Thyroid gland (tissue), 4 donors: ENCODE measurements around the gene GYPA. TPM values are rescaled to one million over a fixed set of nuclear protein-coding genes. Genes with fewer than 3 reads are reported as not detected.
"Not testable (repeated sequence)": the region's sequence is repeated elsewhere in the genome, so short reads cannot be mapped to it uniquely, and the experiment has no call there.

Source experiments
- DNase-seq, 2 donors: peaks; one replicate each; pipeline ENCODE4 v3.0.0-alpha.2; 2019
- H3K27ac ChIP-seq, 3 donors: fragments of 200-600 bp; sonication (generic); 1 replicate in 2 of 3; 2 replicates in 1 of 3; pipeline ENCODE4 v1.5.1; 2016 to 2019; ENCODE audit warnings: mild to moderate bottlenecking in 1 of 3, moderate library complexity in 1 of 3
- H3K27me3 ChIP-seq: fragments of 200-600 bp; sonication (generic); one replicate; pipeline ENCODE4 v1.5.1; 2019
- H3K36me3 ChIP-seq, 2 donors: fragments of 200-600 bp; sonication (generic); one replicate each; pipeline ENCODE4 v1.5.1; 2016 to 2019
- H3K4me1 ChIP-seq, 2 donors: fragments of 200-600 bp; sonication (generic); one replicate each; pipeline ENCODE4 v1.5.1; 2017 to 2019
- H3K4me3 ChIP-seq, 3 donors: fragments of 200-600 bp; sonication (generic); replicated peaks in 1 of 3; 1 replicate in 2 of 3; 2 replicates in 1 of 3; pipeline ENCODE4 v1.5.1; 2016; ENCODE audit warnings: mild to moderate bottlenecking in 1 of 3
- H3K9me3 ChIP-seq: fragments of 200-600 bp; sonication (generic); one replicate; pipeline ENCODE4 v1.5.1; 2017
- CTCF ChIP-seq, 6 experiments: fragments of 200-600 bp in 3 of 6; fragments of 450-650 bp in 3 of 6; sonication (generic) in 3 of 6; IDR thresholded peaks; one replicate each; pipeline ENCODE4 v1.5.1; 2016 to 2019; ENCODE audit warnings: antibody characterized with exemption in 6 of 6, mild to moderate bottlenecking in 2 of 6, inconsistent platforms in 1 of 6, moderate library complexity in 1 of 6
- POLR2A ChIP-seq, 2 donors: fragments of 450-650 bp; IDR thresholded peaks; one replicate each; pipeline ENCODE4 v1.6.1; 2017; ENCODE audit warnings: antibody characterized with exemption in 2 of 2, mild to moderate bottlenecking in 2 of 2, moderate library complexity in 1 of 2
- WGBS, 2 donors: methylation state at CpG; one replicate each; pipeline ENCODE4 v1.1.5; 2017; 5-methylcytosine and 5-hydroxymethylcytosine counted together
- intact Hi-C: fragments of 100-400 bp; cut with DNase I; formaldehyde crosslinking; loops from one replicate; pipeline ENCODE4 v1.15.1; 2023
- total RNA-seq, 4 donors: library from RNA; depleted of rRNA; stranded (reverse); fragments of >200 nt; gene quantifications; one replicate each; pipeline ENCODE4 v1.2.3, GENCODE V29; 2016

The GYPA gene
- total RNA-seq, 4 donors from 2014 or later, result not detected

GRCh38 chr4:144115519-144115918 lies 25.0 kb downstream of the GYPA start:
- 84 to 92% methylated on average over 4 of the region's 4 CpGs for WGBS, 2 donors
- no peak for DNase-seq
- Histone ChIP-seq H3K4me1 (no peaks in the 10 kb centered on the region), H3K27me3 (no peaks in the 10 kb centered on the region), H3K36me3 (no peaks in the 10 kb centered on the region), H3K9me3 (no peaks in the 10 kb centered on the region), H3K27ac (no peak overlapping the region), H3K4me3 (no peak overlapping the region)
- TF ChIP-seq CTCF (IDR thresholded peaks at IDR 0.05), result no peak
- TF ChIP-seq POLR2A (IDR thresholded peaks at IDR 0.05), result no peak
- intact Hi-C loops, result no loop called here

GRCh38 chr4:144113546-144113945 lies 27.0 kb downstream of the GYPA start:
- Histone ChIP-seq H3K9me3 (no peaks in the 10 kb centered on the region), H3K36me3 (no peaks in the 10 kb centered on the region), H3K4me1 (no peaks in the 10 kb centered on the region), H3K27ac (no peak overlapping the region), H3K4me3 (no peak overlapping the region), H3K27me3 (no peaks in the 10 kb centered on the region)
- TF ChIP-seq POLR2A (IDR thresholded peaks at IDR 0.05) (no peak), CTCF (IDR thresholded peaks at IDR 0.05) (no peak)
- WGBS, 2 donors, result 84% methylated on average over 2 of the region's 2 CpGs
- no peak for DNase-seq
- intact Hi-C loops, result no loop called here

- Histone ChIP-seq H3K4me3 (no peak overlapping the region), H3K36me3 (no peaks in the 10 kb centered on the region), H3K27ac (no peak overlapping the region), H3K27me3 (no peaks in the 10 kb centered on the region), H3K9me3 (no peaks in the 10 kb centered on the region), H3K4me1 (no peaks in the 10 kb centered on the region)
- 86 to 91% methylated on average over 6 of the region's 6 CpGs for WGBS, 2 donors
- intact Hi-C loops, result no loop called here
- no peak for TF ChIP-seq POLR2A (IDR thresholded peaks at IDR 0.05)
- no peak for TF ChIP-seq CTCF (IDR thresholded peaks at IDR 0.05)
- no peak for DNase-seq
These were observed 35.9 kb downstream of the GYPA start for GRCh38 chr4:144104509-144105130.

- intact Hi-C loops, result not testable (repeated sequence)
These were observed 42.7 kb downstream of the GYPA start for GRCh38 chr4:144097776-144098175.

GRCh38 chr4:144093995-144094394 lies 46.5 kb downstream of the GYPA start:
- intact Hi-C loops, DNase-seq, H3K4me3 ChIP-seq, H3K27ac ChIP-seq, H3K27me3 ChIP-seq, H3K36me3 ChIP-seq, H3K4me1 ChIP-seq, H3K9me3 ChIP-seq: not testable (repeated sequence)
- WGBS, 2 donors, result 64 to 73% methylated on average over 4 of the region's 4 CpGs

More at GRCh38 chr4:144097776-144098175, 42.7 kb downstream of the GYPA start:
- not testable (repeated sequence) for H3K27me3 ChIP-seq, DNase-seq, H3K27ac ChIP-seq, H3K4me1 ChIP-seq, H3K9me3 ChIP-seq, H3K4me3 ChIP-seq, H3K36me3 ChIP-seq
- WGBS, 2 donors, result 94 to 95% methylated on average over 2 of the region's 2 CpGs

GRCh38 chr4:144091181-144091580 lies 49.3 kb downstream of the GYPA start:
- WGBS, 2 donors, result 93 to 96% methylated on average over 2 of the region's 2 CpGs
- H3K9me3 ChIP-seq, H3K36me3 ChIP-seq, H3K27ac ChIP-seq, H3K4me3 ChIP-seq, H3K27me3 ChIP-seq, H3K4me1 ChIP-seq, DNase-seq, intact Hi-C loops: not testable (repeated sequence)

- intact Hi-C loops, result no loop called here
- WGBS, 2 donors, result 75 to 86% methylated on average over 5 of the region's 5 CpGs
These were observed 49.8 kb downstream of the GYPA start for GRCh38 chr4:144090744-144091143.

GRCh38 chr4:144082053-144082452 lies 58.5 kb downstream of the GYPA start:
- H3K4me1 ChIP-seq, H3K4me3 ChIP-seq, DNase-seq, H3K36me3 ChIP-seq, intact Hi-C loops, H3K9me3 ChIP-seq, H3K27me3 ChIP-seq, H3K27ac ChIP-seq: not testable (repeated sequence)
- 79 to 86% methylated on average over 3 of the region's 3 CpGs for WGBS, 2 donors

More at GRCh38 chr4:144090744-144091143, 49.8 kb downstream of the GYPA start:
- no peaks in the 10 kb centered on the region for H3K27me3 ChIP-seq
- no peaks in the 10 kb centered on the region for H3K9me3 ChIP-seq
- TF ChIP-seq POLR2A (IDR thresholded peaks at IDR 0.05), result no peak
- TF ChIP-seq CTCF (IDR thresholded peaks at IDR 0.05), result no peak
- H3K36me3 ChIP-seq, result no peaks in the 10 kb centered on the region
- H3K4me1 ChIP-seq, result no peaks in the 10 kb centered on the region
- no peak overlapping the region for H3K27ac ChIP-seq
- no peak overlapping the region for H3K4me3 ChIP-seq
- DNase-seq, result no peak

GRCh38 chr4:144080135-144080534 lies 60.4 kb downstream of the GYPA start:
- H3K4me1 ChIP-seq, intact Hi-C loops, H3K27ac ChIP-seq, H3K4me3 ChIP-seq, H3K9me3 ChIP-seq, H3K27me3 ChIP-seq, H3K36me3 ChIP-seq, DNase-seq: not testable (repeated sequence)
- WGBS, 2 donors, result 83% methylated on average over 4 of the region's 4 CpGs
